ENCODE measurements around the gene FAH. TPM values are rescaled to one million over a fixed set of nuclear protein-coding genes. Genes with fewer than 3 reads are reported as not detected.

Gene FAH
- total and polyA plus RNA-seq, 9 of the 15 experiments (the other 6 are each of a cell fraction or from before 2014, with no cell fraction given) = 66.8 to 310 (median 103) TPM

DNA sequence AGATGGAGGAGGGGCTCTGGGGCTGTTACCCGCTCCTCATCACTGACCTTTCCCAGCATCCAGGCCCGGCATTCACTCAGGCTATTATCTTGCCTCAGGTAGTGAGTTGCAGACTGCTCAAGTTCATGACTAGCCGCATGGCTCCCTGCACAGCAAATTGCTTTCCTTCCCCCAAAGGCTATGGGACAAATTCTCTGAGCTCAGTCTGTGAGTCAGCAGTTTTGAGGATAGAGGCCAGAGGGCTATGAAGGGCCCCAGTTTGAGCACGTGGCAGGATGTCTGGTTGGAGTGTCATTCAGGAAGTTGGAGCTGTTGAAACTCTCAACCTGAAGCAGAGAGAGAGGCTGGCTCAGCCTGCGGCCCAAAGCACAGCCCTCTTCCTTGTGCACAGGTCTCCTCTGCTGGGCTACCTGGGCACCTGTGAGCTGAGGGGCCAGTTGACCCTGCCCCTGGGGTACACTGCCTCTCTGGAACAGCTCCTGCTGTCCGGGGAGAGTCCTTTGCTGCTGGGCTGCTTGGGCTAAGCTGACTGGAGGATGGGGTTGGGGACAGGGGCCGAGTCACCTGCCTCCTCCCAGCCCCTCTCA, 7.9 kb downstream of the FAH start (continued):
- no peak for TF ChIP-seq AFF4 (CRISPR knock-in tag; IDR thresholded peaks at IDR 0.05)
- TF ChIP-seq RAD51 (IDR thresholded peaks at IDR 0.05; ENCODE audit: borderline replicate concordance, low read depth) = peak; percentile 73; the same call in 1 of the 2 replicates
- TF ChIP-seq KLF13 (tag; IDR thresholded peaks at IDR 0.05; ENCODE audit: borderline replicate concordance, low read depth) = no peak
- peak; percentile 99 for TF ChIP-seq ZNF316 (IDR thresholded peaks at IDR 0.05)
- TF ChIP-seq GTF2E2 (tag; IDR thresholded peaks at IDR 0.05) = no peak
- TF ChIP-seq, protein P1, sequence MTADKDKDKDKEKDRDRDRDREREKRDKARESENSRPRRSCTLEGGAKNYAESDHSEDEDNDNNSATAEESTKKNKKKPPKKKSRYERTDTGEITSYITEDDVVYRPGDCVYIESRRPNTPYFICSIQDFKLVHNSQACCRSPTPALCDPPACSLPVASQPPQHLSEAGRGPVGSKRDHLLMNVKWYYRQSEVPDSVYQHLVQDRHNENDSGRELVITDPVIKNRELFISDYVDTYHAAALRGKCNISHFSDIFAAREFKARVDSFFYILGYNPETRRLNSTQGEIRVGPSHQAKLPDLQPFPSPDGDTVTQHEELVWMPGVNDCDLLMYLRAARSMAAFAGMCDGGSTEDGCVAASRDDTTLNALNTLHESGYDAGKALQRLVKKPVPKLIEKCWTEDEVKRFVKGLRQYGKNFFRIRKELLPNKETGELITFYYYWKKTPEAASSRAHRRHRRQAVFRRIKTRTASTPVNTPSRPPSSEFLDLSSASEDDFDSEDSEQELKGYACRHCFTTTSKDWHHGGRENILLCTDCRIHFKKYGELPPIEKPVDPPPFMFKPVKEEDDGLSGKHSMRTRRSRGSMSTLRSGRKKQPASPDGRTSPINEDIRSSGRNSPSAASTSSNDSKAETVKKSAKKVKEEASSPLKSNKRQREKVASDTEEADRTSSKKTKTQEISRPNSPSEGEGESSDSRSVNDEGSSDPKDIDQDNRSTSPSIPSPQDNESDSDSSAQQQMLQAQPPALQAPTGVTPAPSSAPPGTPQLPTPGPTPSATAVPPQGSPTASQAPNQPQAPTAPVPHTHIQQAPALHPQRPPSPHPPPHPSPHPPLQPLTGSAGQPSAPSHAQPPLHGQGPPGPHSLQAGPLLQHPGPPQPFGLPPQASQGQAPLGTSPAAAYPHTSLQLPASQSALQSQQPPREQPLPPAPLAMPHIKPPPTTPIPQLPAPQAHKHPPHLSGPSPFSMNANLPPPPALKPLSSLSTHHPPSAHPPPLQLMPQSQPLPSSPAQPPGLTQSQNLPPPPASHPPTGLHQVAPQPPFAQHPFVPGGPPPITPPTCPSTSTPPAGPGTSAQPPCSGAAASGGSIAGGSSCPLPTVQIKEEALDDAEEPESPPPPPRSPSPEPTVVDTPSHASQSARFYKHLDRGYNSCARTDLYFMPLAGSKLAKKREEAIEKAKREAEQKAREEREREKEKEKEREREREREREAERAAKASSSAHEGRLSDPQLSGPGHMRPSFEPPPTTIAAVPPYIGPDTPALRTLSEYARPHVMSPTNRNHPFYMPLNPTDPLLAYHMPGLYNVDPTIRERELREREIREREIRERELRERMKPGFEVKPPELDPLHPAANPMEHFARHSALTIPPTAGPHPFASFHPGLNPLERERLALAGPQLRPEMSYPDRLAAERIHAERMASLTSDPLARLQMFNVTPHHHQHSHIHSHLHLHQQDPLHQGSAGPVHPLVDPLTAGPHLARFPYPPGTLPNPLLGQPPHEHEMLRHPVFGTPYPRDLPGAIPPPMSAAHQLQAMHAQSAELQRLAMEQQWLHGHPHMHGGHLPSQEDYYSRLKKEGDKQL (CRISPR knock-in tag; IDR thresholded peaks at IDR 0.05; ENCODE audit: borderline replicate concordance) = no peak
- TF ChIP-seq SAFB (IDR thresholded peaks at IDR 0.05; ENCODE audit: borderline replicate concordance, low read depth, low read length) = no peak
- peak; percentile 83; the same call in 1 of the 2 replicates for TF ChIP-seq CLOCK (CRISPR knock-in tag; IDR thresholded peaks at IDR 0.05; ENCODE audit: borderline replicate concordance)
- TF ChIP-seq ZKSCAN3 (CRISPR knock-in tag; IDR thresholded peaks at IDR 0.05) = no peak
- no peak for TF ChIP-seq HOXB6 (CRISPR knock-in tag; IDR thresholded peaks at IDR 0.05; ENCODE audit: borderline replicate concordance)
- peak; percentile 34; the same call in 1 of the 2 replicates for TF ChIP-seq ATF4 (CRISPR knock-in tag; IDR thresholded peaks at IDR 0.05)
- peak; percentile 63 for TF ChIP-seq ATF7 (IDR thresholded peaks at IDR 0.05)

Measured in K562 (cell line).